ENCODE results near the gene C2orf81. TPM values are rescaled to one million over a fixed set of nuclear protein-coding genes. Genes with fewer than 3 reads are reported as not detected.

Gene C2orf81
- total and polyA plus RNA-seq, 7 experiments from 2014 or later, result 4.3 to 10.5 (median 7.9) TPM

GRCh38 chr2:74399785-74400184 lies 21.6 kb downstream of the C2orf81 start:
- no peaks in the 10 kb centered on the region for H3K27me3 ChIP-seq (ENCODE audit: control insufficient read depth in 2 of 2, insufficient read depth in 2 of 2, low read length in 2 of 2)
- ChIA-PET CTCF (interaction anchor here (2.4 kb wide), 1 partner anchor 64 kb away, joined by 7 read pairs; no protein-coding TSS in a partner anchor), POLR2A (no interaction called here)
- H3K9me3 ChIP-seq (ENCODE audit: control insufficient read depth in 2 of 3, low read length in 3 of 3), result no peaks in the 10 kb centered on the region
- ATAC-seq (peak; percentile 86), DNase-seq (peak in 5 of 9 donors; percentile 36 to 47 (median 42))
- Mint-ChIP-seq H3K4me3 (no peak overlapping the region), H3K27ac (peak overlapping the region in 2 of 9 donors; percentile 8 to 28), H3K9me3 (no peaks in the 10 kb centered on the region), H3K4me1 (peaks cover 0 to 6% (median 5%) of the 10 kb centered on the region in 7 donors), H3K27me3 (peaks cover 0 to 21% (median 4%) of the 10 kb centered on the region in 5 donors), H3K36me3 (no peaks in the 10 kb centered on the region)
- no peak overlapping the region for H3K4me3 ChIP-seq (ENCODE audit: low read length)
- H3K27ac ChIP-seq (ENCODE audit: low read depth, low read length), result no peak overlapping the region
- H3K4me1 ChIP-seq (ENCODE audit: control insufficient read depth in 2 of 2, insufficient read depth in 2 of 2, low read length in 2 of 2), result no peaks in the 10 kb centered on the region
- no peaks in the 10 kb centered on the region for H3K36me3 ChIP-seq (ENCODE audit: control insufficient read depth in 2 of 3, insufficient read depth in 3 of 3, low read length in 3 of 3)
- intact Hi-C loops (cut with micrococcal nuclease), result loop anchor here (1.0 to 10.0 kb wide), 3 partner anchors 132 to 1165 kb away; partner anchors contain the start of genes CCT7 (in 1 of the 2) and PRADC1 (in 1 of the 2)

- no peaks in the 10 kb centered on the region for H3K36me3 Mint-ChIP-seq
- H3K4me3 ChIP-seq (ENCODE audit: low read length), result no peak overlapping the region
- no peaks in the 10 kb centered on the region for H3K27me3 ChIP-seq (ENCODE audit: control insufficient read depth in 2 of 2, insufficient read depth in 2 of 2, low read length in 2 of 2)
- ATAC-seq (no peak), DNase-seq (no peak)
- no peak overlapping the region for H3K27ac Mint-ChIP-seq
- H3K36me3 ChIP-seq (ENCODE audit: control insufficient read depth in 2 of 3, insufficient read depth in 3 of 3, low read length in 3 of 3), result peaks cover 0 to 6% (median 0%) of the 10 kb centered on the region in 3 experiments
- CTCF ChIA-PET, result interaction anchor here (0.7 kb wide), 2 partner anchors 15 to 146 kb away, joined by 3 read pairs; no protein-coding TSS in a partner anchor
- intact Hi-C loops (cut with micrococcal nuclease), result loop anchor here in 1 of 2 donors (10.0 kb wide), 1 partner anchor 1161 kb away; the partner anchor contains the start of genes CCT7 and PRADC1
- peaks cover 0 to under 1% of the 10 kb centered on the region in 2 donors for H3K4me1 ChIP-seq (ENCODE audit: control insufficient read depth in 2 of 2, insufficient read depth in 2 of 2, low read length in 2 of 2)
- no peak overlapping the region for H3K27ac ChIP-seq (ENCODE audit: low read depth, low read length)
- peaks cover 0 to 21% (median 6%) of the 10 kb centered on the region in 7 donors for H3K4me1 Mint-ChIP-seq
- peaks cover 0 to 20% (median 5%) of the 10 kb centered on the region in 5 donors for H3K27me3 Mint-ChIP-seq
- H3K4me3 Mint-ChIP-seq, result no peak overlapping the region
- POLR2A ChIA-PET, result interaction anchor here (0.8 to 1.1 kb wide), 2 partner anchors 62 to 363 kb away, joined by 3 to 5 read pairs; partner anchors contain the start of gene WBP1
- no peaks in the 10 kb centered on the region for H3K9me3 Mint-ChIP-seq
- no peaks in the 10 kb centered on the region for H3K9me3 ChIP-seq (ENCODE audit: control insufficient read depth in 2 of 3, low read length in 3 of 3)
Measured at GRCh38 chr2:74396149-74396548, 25.3 kb downstream of the C2orf81 start.

- ChIA-PET CTCF (interaction anchor here (0.6 kb wide), 1 partner anchor 714 kb away, joined by 3 read pairs; no protein-coding TSS in a partner anchor), POLR2A (no interaction called here)
- Histone ChIP-seq H3K36me3 (ENCODE audit: control insufficient read depth in 2 of 3, insufficient read depth in 3 of 3, low read length in 3 of 3) (peaks cover 0 to 7% (median 0%) of the 10 kb centered on the region in 3 experiments), H3K4me1 (ENCODE audit: control insufficient read depth in 2 of 2, insufficient read depth in 2 of 2, low read length in 2 of 2) (peaks cover 8 to 23% of the 10 kb centered on the region in 2 donors), H3K9me3 (ENCODE audit: control insufficient read depth in 2 of 3, low read length in 3 of 3) (no peaks in the 10 kb centered on the region), H3K27me3 (ENCODE audit: control insufficient read depth in 2 of 2, insufficient read depth in 2 of 2, low read length in 2 of 2) (no peaks in the 10 kb centered on the region), H3K27ac (ENCODE audit: low read depth, low read length) (no peak overlapping the region), H3K4me3 (ENCODE audit: low read length) (no peak overlapping the region)
- Mint-ChIP-seq H3K27ac (no peak overlapping the region), H3K9me3 (no peaks in the 10 kb centered on the region), H3K4me3 (no peak overlapping the region), H3K27me3 (peaks cover 0 to 14% (median 5%) of the 10 kb centered on the region in 5 donors), H3K36me3 (no peaks in the 10 kb centered on the region), H3K4me1 (peaks cover 0 to 15% (median 5%) of the 10 kb centered on the region in 7 donors)
- DNase-seq (no peak), ATAC-seq (no peak)
- intact Hi-C loops (cut with micrococcal nuclease), result loop anchor here (2.0 to 10.0 kb wide), 8 partner anchors 126 to 1159 kb away; partner anchors contain the start of genes CCT7 (in 1 of the 2), DGUOK (in 1 of the 2), MTHFD2 (in 1 of the 2) and PRADC1 (in 1 of the 2)
Measured at GRCh38 chr2:74393525-74393924, 27.9 kb downstream of the C2orf81 start.

- H3K36me3 ChIP-seq (ENCODE audit: control insufficient read depth in 2 of 3, insufficient read depth in 3 of 3, low read length in 3 of 3), result peaks cover 0 to 7% (median 0%) of the 10 kb centered on the region in 3 experiments
- H3K27ac ChIP-seq (ENCODE audit: low read depth, low read length), result no peak overlapping the region
- H3K36me3 Mint-ChIP-seq, result no peaks in the 10 kb centered on the region
- no peaks in the 10 kb centered on the region for H3K9me3 Mint-ChIP-seq
- ChIA-PET POLR2A (interaction anchor here (0.8 to 4.7 kb wide), 11 partner anchors 11 to 567 kb away, joined by 3 to 23 read pairs (median 4); partner anchors contain the start of genes C2orf81, CCDC142, INO80B and MOB1A), CTCF (interaction anchor here (0.7 to 2.3 kb wide), 10 partner anchors 20 to 568 kb away, joined by 3 to 10 read pairs (median 4); partner anchors contain the start of genes C2orf81 and WDR54)
- no peaks in the 10 kb centered on the region for H3K27me3 ChIP-seq (ENCODE audit: control insufficient read depth in 2 of 2, insufficient read depth in 2 of 2, low read length in 2 of 2)
- ATAC-seq (no peak), DNase-seq (no peak)
- H3K4me3 Mint-ChIP-seq, result peak overlapping the region in 3 of 10 donors; percentile 40 to 100 (median 96)
- peaks cover 0 to 15% (median 5%) of the 10 kb centered on the region in 7 donors for H3K4me1 Mint-ChIP-seq
- intact Hi-C loops (cut with micrococcal nuclease), result loop anchor here (1.0 to 10.0 kb wide), 20 partner anchors 12 to 1158 kb away; partner anchors contain the start of genes AUP1 (in 2 of the 2), C2orf81 (in 2 of the 2), HTRA2 (in 2 of the 2) and MTHFD2 (in 2 of the 2)
- no peak overlapping the region for H3K4me3 ChIP-seq (ENCODE audit: low read length)
- H3K4me1 ChIP-seq (ENCODE audit: control insufficient read depth in 2 of 2, insufficient read depth in 2 of 2, low read length in 2 of 2), result peaks cover 8 to 25% of the 10 kb centered on the region in 2 donors
- no peaks in the 10 kb centered on the region for H3K9me3 ChIP-seq (ENCODE audit: control insufficient read depth in 2 of 3, low read length in 3 of 3)
- H3K27me3 Mint-ChIP-seq, result peaks cover 0 to 14% (median 5%) of the 10 kb centered on the region in 5 donors
- peak overlapping the region in 5 of 9 donors; percentile 42 to 100 (median 100) for H3K27ac Mint-ChIP-seq
Measured at GRCh38 chr2:74392449-74392743, 29.0 kb downstream of the C2orf81 start.

GRCh38 chr2:74391580-74392448 lies 29.6 kb downstream of the C2orf81 start:
- H3K27ac ChIP-seq (ENCODE audit: low read depth, low read length), result peak overlapping the region; percentile 91
- Mint-ChIP-seq H3K4me1 (peaks cover 0 to 15% (median 5%) of the 10 kb centered on the region in 7 donors), H3K4me3 (peak overlapping the region in 4 of 10 donors; percentile 40 to 100 (median 92)), H3K27ac (peak overlapping the region in 8 of 9 donors; percentile 98 to 100 (median 99)), H3K27me3 (peaks cover 0 to 14% (median 5%) of the 10 kb centered on the region in 5 donors), H3K36me3 (no peaks in the 10 kb centered on the region), H3K9me3 (no peaks in the 10 kb centered on the region)
- no peaks in the 10 kb centered on the region for H3K27me3 ChIP-seq (ENCODE audit: control insufficient read depth in 2 of 2, insufficient read depth in 2 of 2, low read length in 2 of 2)
- no peaks in the 10 kb centered on the region for H3K9me3 ChIP-seq (ENCODE audit: control insufficient read depth in 2 of 3, low read length in 3 of 3)
- peaks cover 0 to 7% (median 0%) of the 10 kb centered on the region in 3 experiments for H3K36me3 ChIP-seq (ENCODE audit: control insufficient read depth in 2 of 3, insufficient read depth in 3 of 3, low read length in 3 of 3)
- peak overlapping the region; percentile 78 for H3K4me3 ChIP-seq (ENCODE audit: low read length)
- DNase-seq, result peak; percentile 89 to 99 (median 93)
- ChIA-PET CTCF (interaction anchor here (0.6 to 2.3 kb wide), 12 partner anchors 10 to 568 kb away, joined by 3 to 10 read pairs (median 4); partner anchors contain the start of genes C2orf81 and WDR54), POLR2A (interaction anchor here (0.7 to 4.7 kb wide), 14 partner anchors 10 to 567 kb away, joined by 3 to 23 read pairs (median 4); partner anchors contain the start of genes C2orf81, CCDC142, INO80B and MOB1A)
- peak; percentile 97 for ATAC-seq
- intact Hi-C loops (cut with micrococcal nuclease), result loop anchor here (1.0 to 10.0 kb wide), 22 partner anchors 12 to 1157 kb away; partner anchors contain the start of genes AUP1 (in 2 of the 2), C2orf81 (in 2 of the 2), HTRA2 (in 2 of the 2) and MTHFD2 (in 2 of the 2)
- H3K4me1 ChIP-seq (ENCODE audit: control insufficient read depth in 2 of 2, insufficient read depth in 2 of 2, low read length in 2 of 2), result peaks cover 8 to 25% of the 10 kb centered on the region in 2 donors

Data from naive thymus-derived CD4-positive, alpha-beta T cell (primary cell).